PC-9 (cell line): ENCODE results near the gene GPBP1.
A peak's percentile ranks its signal among the peaks of the same experiment; 100 is the strongest.

Experiments
- EZH2 ChIP-seq: fragments of 200-600 bp; sonication (generic); IDR thresholded peaks from 2 replicates; pipeline ENCODE4 v1.8.0; 2017; ENCODE audit warnings: antibody characterized with exemption, low read depth
- TF ChIP-seq, protein P1 (sequence below): fragments of 200-600 bp; sonication (generic); conservative IDR thresholded peaks from 2 replicates; pipeline ENCODE4 v1.6.1; 2017; ENCODE audit warnings: mixed run types, antibody characterized with exemption, mild to moderate bottlenecking, moderate library complexity

DNA sequence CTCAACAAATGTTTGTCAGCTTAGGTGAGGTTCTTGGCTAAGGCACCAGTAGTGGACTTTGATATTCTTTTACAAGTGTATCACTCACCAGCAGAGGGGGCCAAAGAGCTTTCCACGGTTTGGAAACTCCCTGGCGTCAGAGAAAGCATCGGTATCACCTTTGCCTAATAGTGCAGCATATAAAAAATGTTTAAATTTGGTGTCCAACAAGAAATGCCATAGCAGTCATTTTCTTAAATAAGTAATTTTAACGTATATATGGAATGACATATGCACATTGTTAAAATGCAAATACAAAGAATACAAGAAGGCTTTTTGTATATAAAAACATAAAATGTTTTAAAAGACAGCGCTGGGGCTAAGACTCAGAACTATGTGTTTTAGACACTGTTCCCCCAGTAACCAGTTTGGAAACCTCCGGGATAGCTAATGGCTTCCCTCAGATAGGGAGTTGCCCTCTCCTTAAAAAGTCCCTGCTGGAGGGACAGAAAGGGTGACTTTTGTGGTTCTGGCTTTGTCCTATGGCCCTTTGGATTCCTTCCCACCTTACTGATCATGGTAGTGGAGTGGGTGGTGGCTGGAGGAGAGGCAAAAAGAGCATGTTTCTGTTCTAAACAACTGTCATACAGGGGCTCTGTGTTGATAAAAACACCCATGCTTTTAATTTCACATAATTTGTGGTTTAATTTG is 124.6 kb downstream of the GPBP1 start:
- TF ChIP-seq, protein P1, sequence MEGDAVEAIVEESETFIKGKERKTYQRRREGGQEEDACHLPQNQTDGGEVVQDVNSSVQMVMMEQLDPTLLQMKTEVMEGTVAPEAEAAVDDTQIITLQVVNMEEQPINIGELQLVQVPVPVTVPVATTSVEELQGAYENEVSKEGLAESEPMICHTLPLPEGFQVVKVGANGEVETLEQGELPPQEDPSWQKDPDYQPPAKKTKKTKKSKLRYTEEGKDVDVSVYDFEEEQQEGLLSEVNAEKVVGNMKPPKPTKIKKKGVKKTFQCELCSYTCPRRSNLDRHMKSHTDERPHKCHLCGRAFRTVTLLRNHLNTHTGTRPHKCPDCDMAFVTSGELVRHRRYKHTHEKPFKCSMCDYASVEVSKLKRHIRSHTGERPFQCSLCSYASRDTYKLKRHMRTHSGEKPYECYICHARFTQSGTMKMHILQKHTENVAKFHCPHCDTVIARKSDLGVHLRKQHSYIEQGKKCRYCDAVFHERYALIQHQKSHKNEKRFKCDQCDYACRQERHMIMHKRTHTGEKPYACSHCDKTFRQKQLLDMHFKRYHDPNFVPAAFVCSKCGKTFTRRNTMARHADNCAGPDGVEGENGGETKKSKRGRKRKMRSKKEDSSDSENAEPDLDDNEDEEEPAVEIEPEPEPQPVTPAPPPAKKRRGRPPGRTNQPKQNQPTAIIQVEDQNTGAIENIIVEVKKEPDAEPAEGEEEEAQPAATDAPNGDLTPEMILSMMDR, result peak; percentile 86
- TF ChIP-seq EZH2, result no peak
